Measurements from ENCODE around the gene KIF26B.

KIF26B gene

GRCh38 chr1:245512980-245513578 is 358.3 kb downstream of the KIF26B start:
- no peak for DNase-seq (ENCODE audit: low read depth)

GRCh38 chr1:245516284-245516759 is 361.5 kb downstream of the KIF26B start:
- no peak for DNase-seq (ENCODE audit: low read depth)

- DNase-seq (ENCODE audit: low read depth): no peak
Measured at GRCh38 chr1:245520611-245521010, 365.8 kb downstream of the KIF26B start.

- DNase-seq (ENCODE audit: low read depth): no peak
Measured at GRCh38 chr1:245526141-245526540, 371.4 kb downstream of the KIF26B start.

GRCh38 chr1:245528258-245528635 is 373.5 kb downstream of the KIF26B start:
- no peak for DNase-seq (ENCODE audit: low read depth)

- no peak for DNase-seq (ENCODE audit: low read depth)
Measured at GRCh38 chr1:245530937-245531336, 376.2 kb downstream of the KIF26B start.

- DNase-seq (ENCODE audit: low read depth): peak; percentile 8
Measured at GRCh38 chr1:245537992-245538391, 383.2 kb downstream of the KIF26B start.

GRCh38 chr1:245538671-245539070 is 383.9 kb downstream of the KIF26B start:
- no peak for DNase-seq (ENCODE audit: low read depth)

DNA sequence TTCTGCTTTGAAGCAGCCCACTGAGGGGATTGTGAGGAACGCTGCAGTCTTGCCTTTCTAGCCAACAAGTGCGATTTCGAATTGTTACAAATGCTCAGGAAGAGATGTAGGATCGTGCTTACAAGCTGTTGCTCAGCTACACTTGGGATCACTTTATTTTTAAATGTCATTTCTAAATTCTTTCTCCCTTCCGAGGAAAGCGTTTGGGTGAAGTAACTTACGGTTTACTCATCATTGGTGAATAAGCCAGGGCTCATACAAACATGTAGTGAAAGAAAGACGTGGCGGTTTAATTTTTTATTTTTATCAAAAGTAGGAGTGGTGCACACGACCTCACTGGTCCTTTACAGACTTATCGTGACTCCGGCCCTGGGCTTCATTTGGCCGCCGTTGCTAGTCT is 386.6 kb downstream of the KIF26B start:
- no peak for DNase-seq (ENCODE audit: low read depth)

DNA sequence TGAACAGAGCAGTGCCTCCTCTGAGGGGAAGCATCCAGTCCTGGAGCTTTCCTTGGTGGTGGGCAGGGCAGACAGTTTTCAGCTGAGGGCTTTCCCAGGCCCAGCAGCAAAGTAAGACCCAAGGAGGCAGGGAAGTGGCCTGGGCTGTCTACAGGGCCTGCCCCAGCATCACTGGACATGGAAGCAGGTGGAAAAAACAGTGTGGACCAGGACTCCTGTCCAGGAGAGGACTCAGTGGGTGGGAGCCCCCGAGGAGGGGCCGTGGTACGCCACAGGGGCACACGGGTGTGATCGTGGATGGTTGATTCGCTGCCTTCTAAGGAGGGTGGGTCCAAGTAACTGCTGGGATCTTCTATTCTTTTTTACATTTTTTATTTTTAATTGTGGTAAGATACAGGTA is 387.6 kb downstream of the KIF26B start:
- DNase-seq (ENCODE audit: low read depth): no peak

DNA sequence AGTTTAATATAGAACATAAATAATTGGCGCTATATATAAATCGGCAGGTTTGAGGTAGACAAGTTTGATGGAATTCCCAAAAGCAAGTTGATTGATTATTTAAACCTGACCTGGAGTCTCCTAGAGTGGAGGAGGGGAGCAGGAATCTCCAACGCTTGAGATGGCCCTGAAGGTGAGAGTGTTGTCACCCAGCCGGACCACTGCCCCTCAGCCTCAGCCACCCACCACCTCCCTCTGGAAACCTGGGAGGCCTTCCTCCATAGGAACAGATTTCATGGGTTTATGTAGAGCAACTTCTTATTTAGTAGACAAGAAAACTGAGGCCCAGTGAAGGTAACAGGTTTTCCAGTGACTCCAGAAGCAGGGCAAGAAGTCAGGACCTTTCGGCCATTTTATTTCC is 389.5 kb downstream of the KIF26B start:
- DNase-seq (ENCODE audit: low read depth): no peak

DNA sequence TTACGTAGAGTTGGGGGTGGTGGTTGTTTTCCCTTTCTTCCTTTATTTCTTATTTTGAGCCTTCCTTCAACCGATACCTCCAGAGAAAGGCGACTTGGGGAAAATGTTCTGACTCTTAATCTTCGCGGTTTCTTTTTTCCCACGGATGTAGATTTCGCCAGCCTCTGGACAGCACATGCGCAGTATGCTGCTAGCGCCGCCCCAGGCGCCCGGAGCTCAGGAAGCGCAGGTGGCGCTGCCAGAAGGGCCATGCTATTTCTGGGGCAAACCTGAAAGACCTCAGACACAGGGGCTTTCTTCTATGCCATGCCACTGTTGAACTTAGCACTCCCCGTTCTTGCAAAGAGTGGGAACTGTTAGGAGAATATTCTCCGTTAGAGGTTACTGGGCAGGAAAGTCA is 392.1 kb downstream of the KIF26B start:
- no peak for DNase-seq (ENCODE audit: low read depth)

GRCh38 chr1:245549996-245550719 is 395.4 kb downstream of the KIF26B start:
- DNase-seq (ENCODE audit: low read depth): no peak

- no peak for DNase-seq (ENCODE audit: low read depth)
Measured at GRCh38 chr1:245550720-245551043, 395.9 kb downstream of the KIF26B start.

- no peak for DNase-seq (ENCODE audit: low read depth)
Measured at GRCh38 chr1:245551536-245551935, 396.8 kb downstream of the KIF26B start.

DNA sequence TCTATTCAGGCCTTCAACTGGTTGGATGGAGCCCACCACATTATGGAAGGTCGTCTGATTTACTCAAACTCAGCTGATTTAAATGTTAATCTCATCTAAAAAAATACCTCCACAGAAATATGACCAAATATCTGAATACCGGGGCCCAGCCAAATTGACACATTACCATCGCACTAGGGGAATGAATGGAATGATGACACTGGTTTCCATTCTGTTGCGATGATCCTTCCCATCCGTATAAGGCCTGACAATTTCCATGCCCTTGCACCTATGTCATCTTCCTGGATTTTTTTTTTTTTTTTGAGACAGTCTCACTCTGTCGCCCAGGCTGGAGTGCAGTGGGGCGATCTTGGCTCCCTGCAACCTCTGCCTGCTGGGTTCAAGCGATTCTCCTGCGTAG is 397.5 kb downstream of the KIF26B start:
- DNase-seq (ENCODE audit: low read depth): no peak

GRCh38 chr1:245556057-245556456 is 401.3 kb downstream of the KIF26B start:
- no peak for DNase-seq (ENCODE audit: low read depth)

GRCh38 chr1:245558069-245558468 is 403.3 kb downstream of the KIF26B start:
- no peak for DNase-seq (ENCODE audit: low read depth)

DNA sequence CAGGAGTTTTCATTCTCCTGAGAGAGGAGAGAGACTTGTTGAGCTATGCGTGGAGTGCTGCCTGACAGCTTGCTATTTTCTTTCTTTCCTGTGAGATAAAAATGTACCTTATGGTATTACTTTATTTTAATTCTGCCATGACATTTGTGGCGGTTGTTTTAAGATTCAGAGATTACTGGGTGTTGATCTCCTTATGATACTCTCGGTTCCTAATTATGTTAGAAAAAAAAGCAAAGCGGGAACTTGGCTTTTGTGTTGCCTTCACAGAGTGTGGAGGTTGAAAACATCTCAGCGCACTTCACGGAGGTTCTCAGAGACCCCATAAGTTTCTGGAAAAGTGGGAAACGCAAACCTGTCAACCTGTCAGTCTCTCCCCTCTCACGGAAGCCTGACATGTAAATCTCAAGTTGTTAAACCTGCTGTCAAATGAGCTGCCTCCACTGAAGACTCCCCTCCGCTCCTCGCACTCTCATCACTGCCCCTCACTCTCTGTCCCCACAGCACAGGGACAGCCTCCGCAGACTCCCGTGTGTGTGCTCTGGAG is 405.6 kb downstream of the KIF26B start:
- no peak for DNase-seq (ENCODE audit: low read depth)

DNA sequence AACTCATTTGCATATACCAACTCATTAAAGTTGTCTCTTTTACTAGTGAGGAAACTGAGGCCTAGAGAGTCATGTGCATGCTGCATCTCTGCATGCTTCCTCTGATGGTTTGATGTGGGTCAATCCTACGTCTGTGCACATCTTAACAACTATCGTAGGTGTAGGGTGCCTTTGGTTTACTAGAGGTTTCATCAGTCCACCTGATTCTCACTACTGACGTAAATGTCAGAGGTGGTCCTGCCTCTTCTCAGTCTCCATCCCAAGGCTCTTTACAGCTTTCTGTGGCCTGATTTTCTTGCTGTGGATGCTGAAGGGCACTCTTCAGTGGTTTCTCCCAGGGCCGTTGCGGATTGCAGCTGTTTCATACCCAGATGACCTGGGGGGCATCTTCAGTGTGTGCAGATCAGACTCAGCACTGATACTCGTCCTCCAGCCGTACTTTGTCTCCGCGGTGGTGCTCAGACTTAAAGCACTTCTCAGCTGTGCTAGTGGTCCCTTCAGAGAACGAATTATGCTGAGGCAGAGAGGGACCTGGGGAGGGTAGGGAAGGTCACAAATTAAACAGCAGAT is 407.0 kb downstream of the KIF26B start:
- no peak for DNase-seq (ENCODE audit: low read depth)

DNA sequence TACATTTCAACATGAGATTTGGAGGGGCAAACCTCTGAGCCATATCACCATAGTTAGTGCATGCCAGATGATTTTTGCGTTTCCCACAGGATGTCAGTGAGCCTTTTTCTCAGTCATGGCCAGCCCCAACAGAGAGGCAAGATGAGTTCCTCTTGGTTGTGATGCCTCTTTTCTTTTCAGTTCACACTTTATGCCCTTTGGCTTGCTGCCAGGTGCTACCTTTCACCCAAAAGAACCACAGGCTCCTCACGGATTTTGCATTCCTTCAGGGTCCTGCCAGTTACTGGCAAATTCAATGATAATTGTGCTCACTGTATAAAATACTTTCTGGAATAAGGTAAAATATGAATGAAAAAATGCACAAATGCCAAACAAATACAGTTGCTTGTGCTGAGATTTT is 411.3 kb downstream of the KIF26B start:
- DNase-seq (ENCODE audit: low read depth): no peak

- DNase-seq (ENCODE audit: low read depth): peak; percentile 42
Measured at GRCh38 chr1:245566952-245567351, 412.2 kb downstream of the KIF26B start.

DNA sequence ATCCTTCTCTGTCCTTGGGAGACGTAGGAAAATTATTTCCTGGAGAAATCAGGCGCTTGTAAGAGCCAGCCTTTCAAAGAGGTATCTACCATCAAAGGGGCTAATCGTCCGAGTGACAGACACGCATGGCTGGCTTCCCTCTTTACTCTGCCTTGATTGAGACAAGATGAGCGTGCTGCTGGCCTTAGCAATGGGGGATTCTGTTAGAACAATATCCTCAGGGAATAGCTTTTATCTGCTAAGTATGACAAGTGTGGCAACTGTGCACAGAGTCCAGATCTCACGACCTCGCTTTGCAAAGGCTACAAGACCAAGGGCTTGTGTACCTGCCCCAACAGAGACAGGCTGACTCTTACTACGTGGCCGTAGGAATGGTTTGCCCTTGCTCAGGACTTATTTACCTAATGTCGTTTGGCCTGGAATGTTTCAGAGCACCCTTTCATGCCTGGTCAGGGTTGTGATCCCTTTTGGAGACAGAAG is 417.1 kb downstream of the KIF26B start:
- DNase-seq (ENCODE audit: low read depth): no peak

All from GM04503 (cell line).